GM10266 (cell line): ENCODE measurements around the gene SLC39A5.

ENCODE experiments used
- DNase-seq: peaks from one replicate; pipeline ENCODE4 v3.0.0; 2012; ENCODE audit errors: extremely low spot score
- TF ChIP-seq, protein P1 (sequence below): IDR thresholded peaks from 2 replicates; pipeline ENCODE4 v1.5.1; 2012; ENCODE audit warnings: mild to moderate bottlenecking, low read depth; ENCODE audit not compliant: control insufficient read depth, insufficient read depth; ENCODE audit errors: missing control alignments

SLC39A5 gene

GRCh38 chr12:56202838-56203237 is 27.0 kb upstream of the SLC39A5 start:
- TF ChIP-seq, protein P1, sequence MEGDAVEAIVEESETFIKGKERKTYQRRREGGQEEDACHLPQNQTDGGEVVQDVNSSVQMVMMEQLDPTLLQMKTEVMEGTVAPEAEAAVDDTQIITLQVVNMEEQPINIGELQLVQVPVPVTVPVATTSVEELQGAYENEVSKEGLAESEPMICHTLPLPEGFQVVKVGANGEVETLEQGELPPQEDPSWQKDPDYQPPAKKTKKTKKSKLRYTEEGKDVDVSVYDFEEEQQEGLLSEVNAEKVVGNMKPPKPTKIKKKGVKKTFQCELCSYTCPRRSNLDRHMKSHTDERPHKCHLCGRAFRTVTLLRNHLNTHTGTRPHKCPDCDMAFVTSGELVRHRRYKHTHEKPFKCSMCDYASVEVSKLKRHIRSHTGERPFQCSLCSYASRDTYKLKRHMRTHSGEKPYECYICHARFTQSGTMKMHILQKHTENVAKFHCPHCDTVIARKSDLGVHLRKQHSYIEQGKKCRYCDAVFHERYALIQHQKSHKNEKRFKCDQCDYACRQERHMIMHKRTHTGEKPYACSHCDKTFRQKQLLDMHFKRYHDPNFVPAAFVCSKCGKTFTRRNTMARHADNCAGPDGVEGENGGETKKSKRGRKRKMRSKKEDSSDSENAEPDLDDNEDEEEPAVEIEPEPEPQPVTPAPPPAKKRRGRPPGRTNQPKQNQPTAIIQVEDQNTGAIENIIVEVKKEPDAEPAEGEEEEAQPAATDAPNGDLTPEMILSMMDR: no peak
- DNase-seq: no peak

- TF ChIP-seq, protein P1: no peak
- DNase-seq: no peak
These were observed 25.6 kb upstream of the SLC39A5 start for GRCh38 chr12:56204275-56204674.

- DNase-seq: no peak
- TF ChIP-seq, protein P1: peak; percentile 8
These were observed 24.4 kb upstream of the SLC39A5 start for GRCh38 chr12:56205445-56205844.

DNA sequence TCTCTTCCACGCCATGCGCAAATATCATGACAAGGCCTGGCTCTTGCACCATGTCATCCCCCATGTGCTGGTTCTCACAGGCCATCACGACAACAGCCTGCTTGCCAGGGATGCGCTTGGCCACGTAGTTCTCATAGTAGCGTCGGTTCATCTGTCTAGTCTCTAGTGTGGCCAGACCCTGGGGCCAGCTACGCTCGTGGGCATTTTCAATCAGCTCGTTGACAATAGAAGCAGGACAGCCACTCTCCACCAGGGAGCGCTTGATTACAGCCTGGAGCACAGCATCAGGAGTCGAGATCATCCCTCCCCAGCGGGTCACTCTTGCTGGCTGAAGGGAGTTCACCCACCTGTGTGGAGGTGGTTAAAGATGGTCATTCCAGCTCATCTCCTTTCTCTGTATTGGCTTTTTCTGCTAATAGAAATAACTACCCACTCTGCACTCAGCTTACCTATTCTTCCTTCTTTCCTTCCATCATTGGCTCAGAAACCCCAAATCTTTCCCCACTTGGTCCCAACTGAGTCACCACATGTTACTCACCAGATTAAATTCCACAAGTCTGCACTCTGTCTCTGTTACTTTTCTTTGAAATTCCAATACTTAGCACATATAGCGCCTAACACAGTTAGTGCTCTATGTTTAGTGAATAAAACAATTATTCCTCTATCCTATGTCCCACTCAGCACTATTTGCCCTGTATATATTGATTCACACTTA is 23.2 kb upstream of the SLC39A5 start:
- TF ChIP-seq, protein P1: peak; percentile 54
- DNase-seq: peak; percentile 33

DNA sequence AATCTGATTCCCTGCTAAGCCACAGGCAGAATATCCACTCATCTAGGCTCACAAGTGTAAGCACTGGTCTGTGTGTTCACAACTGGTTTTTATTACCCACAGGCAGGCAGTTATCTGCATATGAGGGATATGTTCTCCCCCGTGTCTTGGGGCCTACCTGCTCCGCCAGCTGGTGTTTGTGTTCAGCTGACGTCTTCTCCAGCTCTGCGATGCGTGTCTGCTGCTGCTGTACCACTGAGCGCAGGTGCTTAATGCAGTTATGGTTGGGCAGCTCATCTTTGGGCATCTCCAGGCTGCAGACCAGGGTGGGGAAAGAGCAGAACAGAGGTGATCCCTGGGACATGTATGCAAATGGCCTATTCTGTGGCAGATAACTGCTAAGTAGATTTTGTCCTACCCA is 21.8 kb upstream of the SLC39A5 start:
- TF ChIP-seq, protein P1: no peak
- no peak for DNase-seq

DNA sequence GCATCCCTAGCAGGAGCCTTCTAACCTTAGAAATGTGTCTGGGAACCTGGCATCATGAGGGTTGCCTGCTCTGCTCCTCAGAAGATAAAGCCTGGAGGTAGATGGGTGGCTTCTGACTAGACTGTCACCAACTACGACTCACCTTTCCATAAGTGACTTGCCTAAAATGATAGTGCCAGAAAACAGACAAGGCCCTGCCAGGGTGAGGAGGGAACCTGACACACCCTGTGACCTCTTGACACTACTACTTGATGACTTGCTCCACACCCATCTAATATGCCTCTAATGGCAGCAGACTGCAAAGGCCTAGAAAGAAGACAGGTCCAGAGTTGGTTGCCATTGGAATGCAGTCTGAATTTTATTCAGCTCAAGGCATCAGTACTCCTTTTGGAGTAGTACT is 17.5 kb upstream of the SLC39A5 start:
- TF ChIP-seq, protein P1: no peak

DNA sequence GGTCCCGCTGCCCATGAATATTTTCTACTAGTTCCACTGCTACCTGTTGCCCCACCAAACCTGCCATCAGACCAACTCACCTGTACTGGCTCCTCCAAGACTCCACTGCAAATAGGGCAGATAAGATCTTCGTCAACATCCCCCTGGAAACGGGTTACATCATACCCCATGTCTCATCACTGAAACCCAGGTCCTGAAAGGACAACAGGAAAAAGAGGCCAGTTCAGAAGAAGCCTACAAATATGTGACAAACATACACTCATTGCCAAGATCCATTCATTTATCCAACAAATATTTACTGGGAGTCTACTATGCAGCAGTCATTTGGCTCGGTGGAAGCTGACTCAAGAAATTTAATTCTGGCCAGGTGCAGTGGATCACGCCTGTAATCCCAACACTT is 16.0 kb upstream of the SLC39A5 start:
- DNase-seq: no peak
- TF ChIP-seq, protein P1: no peak

More for the DNA sequence above, 17.5 kb upstream of the SLC39A5 start:
- no peak for DNase-seq
